SK-N-SH (cell line): ENCODE data around the gene KRTAP10-5. TPM values are rescaled to one million over a fixed set of nuclear protein-coding genes. Genes with fewer than 3 reads are reported as not detected.

Source experiments
- CTCF ChIA-PET: fragments of 300-600, 350-600 bp; formaldehyde crosslinking; extraction: SDS; loops from one replicate; lab custom pipeline; 2021; lab: Yijun Ruan, JAX
- POLR2A ChIA-PET: fragments of 350-600 bp; sonication (Branson Sonifier 250); formaldehyde crosslinking; extraction: SDS; loops from one replicate; lab custom pipeline; 2020; ENCODE audit warnings: antibody characterized with exemption, inconsistent platforms; lab: Yijun Ruan, JAX
- DNase-seq: peaks from one replicate; pipeline ENCODE4 v3.0.0; 2012
- H2AFZ ChIP-seq: fragments of 200-600 bp; sonication (generic); 2 replicates; pipeline ENCODE4 v1.8.1; 2016; ENCODE audit warnings: antibody characterized with exemption, mild to moderate bottlenecking, low read depth
- H3F3A ChIP-seq: fragments of 200-600 bp; sonication (generic); replicated peaks from 2 replicates; pipeline ENCODE3; 2016; ENCODE audit warnings: antibody characterized with exemption, mild to moderate bottlenecking; ENCODE audit not compliant: insufficient read depth
- H3K27ac ChIP-seq, 2 experiments: fragments of 200-500 bp in 1 of 2; fragments of 200-600 bp in 1 of 2; sonication (Bioruptor generic) in 1 of 2; sonication (generic), shearing (Covaris generic) in 1 of 2; 2 replicates each; pipeline versions ENCODE4 v1.5.1 to v1.6.1; 2014 to 2016; ENCODE audit warnings: low read depth in 2 of 2, inconsistent platforms in 1 of 2, low read length in 1 of 2, mild to moderate bottlenecking in 1 of 2, mixed read lengths in 1 of 2
- H3K27me3 ChIP-seq: fragments of 200-600 bp; sonication (generic), shearing (Covaris generic); 2 replicates; pipeline ENCODE4 v1.6.1; 2016; ENCODE audit warnings: mixed run types; ENCODE audit not compliant: insufficient read depth
- H3K36me3 ChIP-seq, 2 experiments: fragments of 200-500 bp in 1 of 2; fragments of 200-600 bp in 1 of 2; sonication (Bioruptor generic) in 1 of 2; sonication (generic) in 1 of 2; replicated peaks in 1 of 2; 2 replicates each; pipeline versions ENCODE3 to v1.5.1; 2014 to 2016; ENCODE audit warnings: low read length in 1 of 2, mild to moderate bottlenecking in 1 of 2; ENCODE audit not compliant: insufficient read depth in 2 of 2, control insufficient read depth in 1 of 2
- H3K4me1 ChIP-seq, 2 experiments: fragments of 200-500 bp in 1 of 2; fragments of 200-600 bp in 1 of 2; sonication (Bioruptor generic) in 1 of 2; sonication (generic), shearing (Covaris generic) in 1 of 2; 2 replicates each; pipeline versions ENCODE4 v1.5.1 to v1.6.1; 2014 to 2016; ENCODE audit warnings: low read depth in 1 of 2, low read length in 1 of 2, mixed run types in 1 of 2; ENCODE audit not compliant: insufficient read depth in 2 of 2, control insufficient read depth in 1 of 2
- H3K4me2 ChIP-seq: fragments of 200-600 bp; sonication (generic), shearing (Covaris generic); 2 replicates; pipeline ENCODE4 v1.6.1; 2017; ENCODE audit warnings: mixed run types
- H3K4me3 ChIP-seq, 2 experiments: fragments of 200-500 bp in 1 of 2; fragments of 200-600 bp in 1 of 2; sonication (Bioruptor generic) in 1 of 2; sonication (generic), shearing (Covaris generic) in 1 of 2; 2 replicates each; pipeline versions ENCODE4 v1.5.1 to v1.8.1; 2014 to 2016; ENCODE audit warnings: low read depth in 2 of 2, inconsistent platforms in 1 of 2, low read length in 1 of 2, mild to moderate bottlenecking in 1 of 2, mixed read lengths in 1 of 2, moderate library complexity in 1 of 2
- H3K79me2 ChIP-seq: fragments of 200-600 bp; sonication (generic); 2 replicates; pipeline ENCODE4 v1.8.1; 2017; ENCODE audit warnings: mild to moderate bottlenecking; ENCODE audit not compliant: insufficient read depth
- H3K9ac ChIP-seq: fragments of 200-600 bp; sonication (generic); 2 replicates; pipeline ENCODE4 v1.6.1; 2017; ENCODE audit warnings: mixed run types
- H3K9me2 ChIP-seq: fragments of 200-600 bp; sonication (generic); 2 replicates; pipeline ENCODE4 v1.6.1; 2017; ENCODE audit warnings: mixed run types
- H3K9me3 ChIP-seq: fragments of 200-600 bp; sonication (generic); 2 replicates; pipeline ENCODE4 v1.6.1; 2017; ENCODE audit warnings: mixed run types, mild to moderate bottlenecking, moderate library complexity
- H4K20me1 ChIP-seq: fragments of 200-600 bp; sonication (generic); 2 replicates; pipeline ENCODE4 v1.6.1; 2017; ENCODE audit warnings: mild to moderate bottlenecking, mixed run types; ENCODE audit not compliant: insufficient read depth
- CTCF ChIP-seq: fragments of 200-600 bp; sonication (generic); IDR thresholded peaks from 2 replicates; pipeline ENCODE4 v1.6.1; 2017; ENCODE audit warnings: antibody characterized with exemption, mild to moderate bottlenecking, moderate library complexity
- ELF1 ChIP-seq: IDR thresholded peaks from 2 replicates; pipeline ENCODE4 v1.4.0; 2012
- FOSL2 ChIP-seq: IDR thresholded peaks from 2 replicates; pipeline ENCODE4 v1.4.0; 2012; ENCODE audit warnings: low read depth, mild to moderate bottlenecking, moderate library complexity, borderline replicate concordance
- FOXJ3 ChIP-seq: sonication (generic); formaldehyde crosslinking; IDR thresholded peaks from 2 replicates; pipeline ENCODE4 v1.5.1; 2020; ENCODE audit warnings: mild to moderate bottlenecking, missing genetic modification reagents
- FOXM1 ChIP-seq: IDR thresholded peaks from 2 replicates; pipeline ENCODE4 v1.4.0; 2012; ENCODE audit warnings: low read depth, mild to moderate bottlenecking
- GABPA ChIP-seq: IDR thresholded peaks from 2 replicates; pipeline ENCODE4 v1.4.0; 2012; ENCODE audit warnings: low read depth, mild to moderate bottlenecking
- GATA2 ChIP-seq: sonication (generic); formaldehyde crosslinking; IDR thresholded peaks from 2 replicates; pipeline ENCODE4 v1.5.0; 2020; ENCODE audit warnings: mild to moderate bottlenecking, missing genetic modification reagents
- MEF2A ChIP-seq: IDR thresholded peaks from 2 replicates; pipeline ENCODE4 v1.4.0; 2012; ENCODE audit warnings: low read depth, borderline replicate concordance
- MXI1 ChIP-seq: IDR thresholded peaks from 2 replicates; pipeline ENCODE4 v1.6.1; 2012; ENCODE audit warnings: mild to moderate bottlenecking, low read depth, low read length, improper control_type of control experiment
- NFIC ChIP-seq: IDR thresholded peaks from 2 replicates; pipeline ENCODE4 v1.4.0; 2012; ENCODE audit warnings: borderline replicate concordance
- NRF1 ChIP-seq: IDR thresholded peaks from 2 replicates; pipeline ENCODE4 v1.6.1; 2012; ENCODE audit warnings: low read depth, mild to moderate bottlenecking, low read length
- RAD21 ChIP-seq: IDR thresholded peaks from 2 replicates; pipeline ENCODE4 v1.6.1; 2012; ENCODE audit warnings: mild to moderate bottlenecking, low read length
- RFX5 ChIP-seq: IDR thresholded peaks from 2 replicates; pipeline ENCODE4 v1.6.1; 2012; ENCODE audit warnings: mild to moderate bottlenecking, improper control_type of control experiment, low read length
- RXRA ChIP-seq: IDR thresholded peaks from 2 replicates; pipeline ENCODE4 v1.4.0; 2012; ENCODE audit warnings: low read depth, mild to moderate bottlenecking, borderline replicate concordance
- TCF12 ChIP-seq: IDR thresholded peaks from 2 replicates; pipeline ENCODE4 v1.4.0; 2012
- ZBTB33 ChIP-seq: IDR thresholded peaks from 2 replicates; pipeline ENCODE4 v1.4.0; 2012; ENCODE audit warnings: low read depth, borderline replicate concordance
- WGBS: methylation state at CpG from one replicate; pipeline ENCODE4 v1.1.6; 2017; ENCODE audit warnings: low lambda C conversion rate; 5-methylcytosine and 5-hydroxymethylcytosine counted together
- polyA plus RNA-seq, 3 experiments: library from polyadenylated mRNA; depleted of rRNA; stranded (reverse); fragments of >200 nt; gene quantifications; 2 replicates each; pipeline ENCODE4 v1.2.3, GENCODE V29; 2012
- TF ChIP-seq, protein P1 (sequence below): IDR thresholded peaks from 2 replicates; pipeline ENCODE4 v1.4.0; 2012; ENCODE audit warnings: low read depth, borderline replicate concordance
- TF ChIP-seq, protein P2 (sequence below): fragments of 150-350 bp; IDR thresholded peaks from 2 replicates; pipeline ENCODE4 v1.6.1; 2017; ENCODE audit warnings: antibody characterized with exemption, low read length, low read depth, borderline replicate concordance
- TF ChIP-seq, protein P3 (sequence below): IDR thresholded peaks from 2 replicates; pipeline ENCODE4 v1.4.0; 2012; ENCODE audit warnings: low read depth
- TF ChIP-seq, protein P4 (sequence below): IDR thresholded peaks from 2 replicates; pipeline ENCODE4; 2012

The KRTAP10-5 gene
- polyA plus RNA-seq, 1 of the 3 experiments (the other 2 are of a cell fraction): not detected

GRCh38 chr21:44567481-44568171 lies 12.8 kb downstream of the KRTAP10-5 start:
- no peaks in the 10 kb centered on the region for H3K36me3 ChIP-seq
- no peak overlapping the region for H2AFZ ChIP-seq
- H3K4me3 ChIP-seq: no peak overlapping the region
- 45% methylated on average over 17 of the region's 18 CpGs for WGBS
- H3F3A ChIP-seq: no peaks in the 10 kb centered on the region
- H3K9me2 ChIP-seq: no peaks in the 10 kb centered on the region
- no peaks in the 10 kb centered on the region for H3K4me1 ChIP-seq
- H4K20me1 ChIP-seq: no peaks in the 10 kb centered on the region
- H3K4me2 ChIP-seq: no peak overlapping the region
- ChIA-PET POLR2A (no interaction called here), CTCF (no interaction called here)
- DNase-seq: no peak
- no peaks in the 10 kb centered on the region for H3K79me2 ChIP-seq
- no peaks in the 10 kb centered on the region for H3K9me3 ChIP-seq
- no peak overlapping the region for H3K27ac ChIP-seq
- no peak overlapping the region for H3K9ac ChIP-seq
- peaks cover 32% of the 10 kb centered on the region; the same call in 1 of the 2 replicates for H3K27me3 ChIP-seq
- TF ChIP-seq, protein P1, sequence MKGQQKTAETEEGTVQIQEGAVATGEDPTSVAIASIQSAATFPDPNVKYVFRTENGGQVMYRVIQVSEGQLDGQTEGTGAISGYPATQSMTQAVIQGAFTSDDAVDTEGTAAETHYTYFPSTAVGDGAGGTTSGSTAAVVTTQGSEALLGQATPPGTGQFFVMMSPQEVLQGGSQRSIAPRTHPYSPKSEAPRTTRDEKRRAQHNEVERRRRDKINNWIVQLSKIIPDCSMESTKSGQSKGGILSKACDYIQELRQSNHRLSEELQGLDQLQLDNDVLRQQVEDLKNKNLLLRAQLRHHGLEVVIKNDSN: no peak
- TF ChIP-seq FOXM1: no peak

- peaks cover 19% of the 10 kb centered on the region; the same call in 1 of the 2 replicates for H3K27me3 ChIP-seq
- TF ChIP-seq, protein P1: no peak
- no peak for TF ChIP-seq MEF2A
- no peak for TF ChIP-seq NFIC
- no peak for TF ChIP-seq ZBTB33
- no peak for TF ChIP-seq RAD21
- TF ChIP-seq GATA2 (CRISPR knock-in tag): no peak
- TF ChIP-seq ELF1: no peak
- TF ChIP-seq RXRA: no peak
- no peak for TF ChIP-seq GABPA
- no peak for TF ChIP-seq FOSL2
- TF ChIP-seq, protein P2, sequence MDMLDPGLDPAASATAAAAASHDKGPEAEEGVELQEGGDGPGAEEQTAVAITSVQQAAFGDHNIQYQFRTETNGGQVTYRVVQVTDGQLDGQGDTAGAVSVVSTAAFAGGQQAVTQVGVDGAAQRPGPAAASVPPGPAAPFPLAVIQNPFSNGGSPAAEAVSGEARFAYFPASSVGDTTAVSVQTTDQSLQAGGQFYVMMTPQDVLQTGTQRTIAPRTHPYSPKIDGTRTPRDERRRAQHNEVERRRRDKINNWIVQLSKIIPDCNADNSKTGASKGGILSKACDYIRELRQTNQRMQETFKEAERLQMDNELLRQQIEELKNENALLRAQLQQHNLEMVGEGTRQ: no peak
- no peak for TF ChIP-seq FOXJ3 (CRISPR knock-in tag)
- TF ChIP-seq, protein P3, sequence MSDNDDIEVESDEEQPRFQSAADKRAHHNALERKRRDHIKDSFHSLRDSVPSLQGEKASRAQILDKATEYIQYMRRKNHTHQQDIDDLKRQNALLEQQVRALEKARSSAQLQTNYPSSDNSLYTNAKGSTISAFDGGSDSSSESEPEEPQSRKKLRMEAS: no peak
- no peak for TF ChIP-seq TCF12
- TF ChIP-seq, protein P4, sequence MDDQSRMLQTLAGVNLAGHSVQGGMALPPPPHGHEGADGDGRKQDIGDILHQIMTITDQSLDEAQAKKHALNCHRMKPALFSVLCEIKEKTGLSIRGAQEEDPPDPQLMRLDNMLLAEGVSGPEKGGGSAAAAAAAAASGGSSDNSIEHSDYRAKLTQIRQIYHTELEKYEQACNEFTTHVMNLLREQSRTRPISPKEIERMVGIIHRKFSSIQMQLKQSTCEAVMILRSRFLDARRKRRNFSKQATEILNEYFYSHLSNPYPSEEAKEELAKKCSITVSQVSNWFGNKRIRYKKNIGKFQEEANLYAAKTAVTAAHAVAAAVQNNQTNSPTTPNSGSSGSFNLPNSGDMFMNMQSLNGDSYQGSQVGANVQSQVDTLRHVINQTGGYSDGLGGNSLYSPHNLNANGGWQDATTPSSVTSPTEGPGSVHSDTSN: no peak
- no peak for TF ChIP-seq RFX5
- TF ChIP-seq FOXM1: no peak
- no peak for TF ChIP-seq MXI1
- no peak for TF ChIP-seq NRF1
- no peak for TF ChIP-seq CTCF
- H3K27ac ChIP-seq: no peak overlapping the region
- H3K4me3 ChIP-seq: no peak overlapping the region
- 2% methylated on average over 1 of the region's 1 CpG for WGBS
- POLR2A ChIA-PET: no interaction called here
- H3K4me2 ChIP-seq: no peak overlapping the region
- DNase-seq: no peak
- H4K20me1 ChIP-seq: no peaks in the 10 kb centered on the region
- no peaks in the 10 kb centered on the region for H3K36me3 ChIP-seq
- H3K9me3 ChIP-seq: no peaks in the 10 kb centered on the region
- CTCF ChIA-PET: interaction anchor here (1.0 kb wide), 1 partner anchor 227 kb away, joined by 3 read pairs; no protein-coding TSS in a partner anchor
- no peaks in the 10 kb centered on the region for H3K4me1 ChIP-seq
- H3K79me2 ChIP-seq: no peaks in the 10 kb centered on the region
- H2AFZ ChIP-seq: no peak overlapping the region
- H3F3A ChIP-seq: no peaks in the 10 kb centered on the region
- H3K9ac ChIP-seq: no peak overlapping the region
- no peaks in the 10 kb centered on the region for H3K9me2 ChIP-seq
Measured at GRCh38 chr21:44566403-44566802, 14.0 kb downstream of the KRTAP10-5 start.
